SU-DHL-6 (cell line): ENCODE data around the gene GAL3ST1.
A peak's percentile ranks its signal among the peaks of the same experiment; 100 is the strongest.

Experiments used
- H2AFZ ChIP-seq: fragments of 200-600 bp; sonication (generic); 2 replicates; pipeline ENCODE4 v1.6.1; 2014; ENCODE audit warnings: low read depth, mild to moderate bottlenecking, moderate library complexity, mixed read lengths, antibody characterized with exemption, low read length; ENCODE audit not compliant: severe bottlenecking
- H3F3A ChIP-seq: fragments of 200-600 bp; shearing (Covaris generic); 2 replicates; pipeline ENCODE4 v1.6.0; 2016; ENCODE audit warnings: antibody characterized with exemption, mild to moderate bottlenecking; ENCODE audit not compliant: insufficient read depth
- H3K27ac ChIP-seq: fragments of 200-600 bp; sonication (generic); 2 replicates; pipeline ENCODE4 v1.5.1; 2016; ENCODE audit warnings: low read depth, mild to moderate bottlenecking, low read length, moderate library complexity, mixed read lengths
- H3K27me3 ChIP-seq: fragments of 200-600 bp; sonication (generic), shearing (Covaris generic); 2 replicates; pipeline ENCODE4 v1.6.0; 2014; ENCODE audit warnings: mild to moderate bottlenecking, low read length
- H3K36me3 ChIP-seq: fragments of 200-600 bp; sonication (generic); 2 replicates; pipeline ENCODE4 v1.6.1; 2014; ENCODE audit warnings: mild to moderate bottlenecking, low read length, mixed read lengths
- H3K4me2 ChIP-seq: fragments of 300-600, 200-600 bp; shearing (Covaris generic), sonication (generic); 2 replicates; pipeline ENCODE4 v1.6.0; 2014; ENCODE audit warnings: low read length, low read depth, mild to moderate bottlenecking; ENCODE audit not compliant: poor library complexity, severe bottlenecking
- H3K4me3 ChIP-seq: fragments of 200-600 bp; sonication (generic); 2 replicates; pipeline ENCODE4 v1.5.1; 2014; ENCODE audit warnings: antibody characterized with exemption, low read length, mild to moderate bottlenecking, mixed read lengths; ENCODE audit not compliant: insufficient read depth, poor library complexity, severe bottlenecking
- H3K79me2 ChIP-seq: fragments of 200-600 bp; sonication (generic); 2 replicates; pipeline ENCODE4 v1.6.1; 2014; ENCODE audit warnings: mild to moderate bottlenecking, low read length, moderate library complexity; ENCODE audit not compliant: insufficient read depth
- H3K9ac ChIP-seq: fragments of 200-600 bp; sonication (generic); 2 replicates; pipeline ENCODE4 v1.7.0; 2014; ENCODE audit warnings: mild to moderate bottlenecking, low read length
- H3K9me2 ChIP-seq: fragments of 200-600 bp; sonication (generic); replicated peaks from 2 replicates; pipeline ENCODE4 v1.6.1; 2014; ENCODE audit warnings: low read length; ENCODE audit not compliant: insufficient read depth
- H3K9me3 ChIP-seq: fragments of 200-600 bp; sonication (generic); 2 replicates; pipeline ENCODE4 v1.6.1; 2014; ENCODE audit warnings: low read length, mixed read lengths; ENCODE audit not compliant: insufficient read depth
- H4K20me1 ChIP-seq: fragments of 200-600 bp; sonication (generic); 2 replicates; pipeline ENCODE4 v1.6.1; 2014; ENCODE audit warnings: low read depth, mild to moderate bottlenecking, antibody characterized with exemption, low read length, moderate library complexity, mixed read lengths
- EZH2phosphoT487 ChIP-seq: fragments of 200-600 bp; sonication (generic), shearing (Covaris generic); conservative IDR thresholded peaks from 2 replicates; pipeline ENCODE4 v1.6.1; 2018; ENCODE audit warnings: mild to moderate bottlenecking, antibody characterized with exemption, low read length, moderate library complexity, mixed read lengths
- TF ChIP-seq, protein P1 (sequence below): fragments of 200-600 bp; sonication (generic); IDR thresholded peaks from one replicate; pipeline ENCODE4 v1.5.1; 2017; ENCODE audit warnings: antibody characterized with exemption, mild to moderate bottlenecking, low read length, moderate library complexity; ENCODE audit not compliant: insufficient read depth, poor library complexity, severe bottlenecking

Gene GAL3ST1

GRCh38 chr22:30607300-30607930 lies 33.0 kb upstream of the GAL3ST1 start:
- Histone ChIP-seq H3K4me3 (no peak overlapping the region), H3K27ac (no peak overlapping the region), H3K27me3 (no peaks in the 10 kb centered on the region), H2AFZ (no peak overlapping the region), H3K4me2 (no peak overlapping the region), H3K9me2 (no peaks in the 10 kb centered on the region), H4K20me1 (no peaks in the 10 kb centered on the region), H3K79me2 (no peaks in the 10 kb centered on the region), H3F3A (no peaks in the 10 kb centered on the region), H3K9me3 (no peaks in the 10 kb centered on the region), H3K36me3 (no peaks in the 10 kb centered on the region), H3K9ac (no peak overlapping the region)
- TF ChIP-seq, protein P1, sequence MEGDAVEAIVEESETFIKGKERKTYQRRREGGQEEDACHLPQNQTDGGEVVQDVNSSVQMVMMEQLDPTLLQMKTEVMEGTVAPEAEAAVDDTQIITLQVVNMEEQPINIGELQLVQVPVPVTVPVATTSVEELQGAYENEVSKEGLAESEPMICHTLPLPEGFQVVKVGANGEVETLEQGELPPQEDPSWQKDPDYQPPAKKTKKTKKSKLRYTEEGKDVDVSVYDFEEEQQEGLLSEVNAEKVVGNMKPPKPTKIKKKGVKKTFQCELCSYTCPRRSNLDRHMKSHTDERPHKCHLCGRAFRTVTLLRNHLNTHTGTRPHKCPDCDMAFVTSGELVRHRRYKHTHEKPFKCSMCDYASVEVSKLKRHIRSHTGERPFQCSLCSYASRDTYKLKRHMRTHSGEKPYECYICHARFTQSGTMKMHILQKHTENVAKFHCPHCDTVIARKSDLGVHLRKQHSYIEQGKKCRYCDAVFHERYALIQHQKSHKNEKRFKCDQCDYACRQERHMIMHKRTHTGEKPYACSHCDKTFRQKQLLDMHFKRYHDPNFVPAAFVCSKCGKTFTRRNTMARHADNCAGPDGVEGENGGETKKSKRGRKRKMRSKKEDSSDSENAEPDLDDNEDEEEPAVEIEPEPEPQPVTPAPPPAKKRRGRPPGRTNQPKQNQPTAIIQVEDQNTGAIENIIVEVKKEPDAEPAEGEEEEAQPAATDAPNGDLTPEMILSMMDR: no peak
- TF ChIP-seq EZH2phosphoT487: no peak

DNA sequence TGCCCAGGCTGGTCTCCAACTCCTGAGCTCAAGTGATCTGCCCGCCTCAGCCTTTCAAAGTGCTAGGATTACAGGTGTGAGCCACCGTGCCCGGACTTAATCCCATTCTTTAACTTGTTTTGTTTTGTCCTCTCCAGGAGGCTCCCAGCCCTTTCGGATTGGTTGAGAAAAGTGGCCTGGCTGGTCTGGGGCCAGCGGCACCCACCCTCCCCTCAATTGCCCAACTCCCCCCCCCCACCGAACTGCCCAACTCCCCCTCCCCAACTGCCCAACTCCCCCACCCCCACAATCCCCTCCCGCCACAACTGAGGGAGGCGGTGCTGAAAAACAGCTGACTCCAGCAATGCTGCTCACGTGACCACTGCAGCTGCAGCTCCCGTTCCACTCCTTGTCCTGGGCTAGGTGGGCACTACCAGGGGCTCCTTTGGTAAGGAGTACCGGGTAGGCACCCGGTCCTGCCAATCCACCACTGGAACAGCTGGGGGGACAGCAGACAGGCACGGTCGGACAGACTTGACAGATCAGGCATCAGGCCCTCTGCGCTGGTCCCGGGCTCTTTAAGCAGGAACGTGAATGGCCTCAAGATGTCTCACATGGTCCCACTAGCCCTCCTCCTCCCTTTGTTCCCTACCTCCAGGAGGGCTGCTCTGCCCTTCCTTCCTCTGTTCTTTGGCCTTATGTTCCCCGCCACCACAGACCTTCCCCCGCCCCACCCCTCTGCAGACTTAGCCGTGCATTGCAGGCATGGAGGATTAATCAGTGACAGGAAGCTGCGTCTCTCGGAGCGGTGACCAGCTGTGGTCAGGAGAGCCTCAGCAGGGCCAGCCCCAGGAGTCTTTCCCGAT lies 32.2 kb upstream of the GAL3ST1 start, which contains the start of gene TCN2:
TCN2 (plus strand) TSS at position 720 of the 845 bp plus-strand sequence. CDS start 158 bp downstream, outside the sequence.
- Histone ChIP-seq H4K20me1 (no peaks in the 10 kb centered on the region), H3F3A (no peaks in the 10 kb centered on the region), H3K27ac (no peak within 1 kb of the TSS), H3K9me3 (no peaks in the 10 kb centered on the region), H3K79me2 (no peaks in the 10 kb centered on the region), H2AFZ (no peak within 1 kb of the TSS), H3K4me3 (no peak within 1 kb of the TSS), H3K27me3 (no peaks in the 10 kb centered on the region), H3K36me3 (no peaks in the 10 kb centered on the region), H3K9me2 (no peaks in the 10 kb centered on the region), H3K4me2 (no peak within 1 kb of the TSS), H3K9ac (no peak within 1 kb of the TSS)
- TF ChIP-seq EZH2phosphoT487: no peak
- TF ChIP-seq, protein P1: no peak

DNA sequence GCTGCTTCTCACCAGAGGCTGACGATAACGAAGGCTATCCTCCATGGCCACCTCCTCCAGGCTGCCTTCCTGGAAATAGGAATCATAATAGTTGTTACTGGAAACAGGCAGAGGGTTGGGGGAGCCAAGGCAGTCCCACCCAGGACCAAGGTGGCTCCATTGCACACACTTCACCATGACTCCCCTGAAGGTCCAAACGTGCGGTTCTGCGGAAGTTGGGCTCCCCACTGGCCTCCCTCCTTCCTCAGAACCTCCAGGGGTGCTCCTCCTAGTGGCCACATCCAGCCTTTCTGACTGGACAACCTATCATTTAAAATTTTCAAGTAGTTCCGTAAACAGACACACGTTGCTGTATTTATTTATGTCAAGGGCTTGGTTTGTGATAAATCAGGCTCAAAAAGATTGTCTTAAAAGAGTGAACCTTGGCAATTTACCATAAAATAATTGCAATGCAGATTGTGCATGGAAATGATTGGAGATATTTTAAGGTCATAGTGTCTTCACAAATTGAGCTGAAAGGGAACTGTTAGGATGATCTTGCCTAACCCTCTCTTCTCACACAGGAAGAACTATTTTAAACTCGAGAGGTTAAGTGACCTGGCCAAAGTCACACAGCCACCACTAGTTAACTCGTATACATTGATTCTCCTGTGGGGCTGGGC lies 31.1 kb upstream of the GAL3ST1 start:
- no peaks in the 10 kb centered on the region for H3K79me2 ChIP-seq
- no peaks in the 10 kb centered on the region for H3K9me2 ChIP-seq
- no peak for TF ChIP-seq EZH2phosphoT487
- TF ChIP-seq, protein P1: peak; percentile 40
- no peaks in the 10 kb centered on the region for H3K36me3 ChIP-seq
- H3K9me3 ChIP-seq: no peaks in the 10 kb centered on the region
- no peaks in the 10 kb centered on the region for H3F3A ChIP-seq
- H3K27ac ChIP-seq: no peak overlapping the region
- H3K4me3 ChIP-seq: no peak overlapping the region
- no peaks in the 10 kb centered on the region for H4K20me1 ChIP-seq
- no peak overlapping the region for H2AFZ ChIP-seq
- H3K4me2 ChIP-seq: no peak overlapping the region
- no peaks in the 10 kb centered on the region for H3K27me3 ChIP-seq
- H3K9ac ChIP-seq: no peak overlapping the region
